ENCODE measurements around the gene DTX1.
A peak's percentile ranks its signal among the peaks of the same experiment; 100 is the strongest.
"Not testable (repeated sequence)": the region's sequence is repeated elsewhere in the genome, so short reads cannot be mapped to it uniquely, and the experiment has no call there.

DTX1 gene

GRCh38 chr12:113114447-113115178 is 58.1 kb downstream of the DTX1 start:
- no peak for DNase-seq (ENCODE audit: low read depth in 2 of 2)

- DNase-seq (ENCODE audit: low read depth in 2 of 2) = no peak
Observed at GRCh38 chr12:113115455-113116126, 59.1 kb downstream of the DTX1 start.

- no peak for DNase-seq (ENCODE audit: low read depth in 2 of 2)
Observed at GRCh38 chr12:113116875-113117274, 60.3 kb downstream of the DTX1 start.

GRCh38 chr12:113117684-113118083 is 61.2 kb downstream of the DTX1 start:
- not testable (repeated sequence) for DNase-seq (ENCODE audit: low read depth in 2 of 2)

GRCh38 chr12:113118142-113118541 is 61.6 kb downstream of the DTX1 start:
- DNase-seq (ENCODE audit: low read depth in 2 of 2) = no peak

- DNase-seq (ENCODE audit: low read depth in 2 of 2) = no peak
Observed at GRCh38 chr12:113119980-113120669, 63.6 kb downstream of the DTX1 start.

GRCh38 chr12:113120670-113121370 is 64.3 kb downstream of the DTX1 start:
- no peak for DNase-seq (ENCODE audit: low read depth in 2 of 2)

GRCh38 chr12:113127791-113128199 is 71.3 kb downstream of the DTX1 start:
- no peak for DNase-seq (ENCODE audit: low read depth in 2 of 2)

- no peak for DNase-seq (ENCODE audit: low read depth in 2 of 2)
Observed at GRCh38 chr12:113128802-113129663, 72.5 kb downstream of the DTX1 start.

- DNase-seq (ENCODE audit: low read depth in 2 of 2) = no peak
Observed at GRCh38 chr12:113129664-113130456, 73.3 kb downstream of the DTX1 start.

GRCh38 chr12:113130457-113131135 is 74.1 kb downstream of the DTX1 start:
- no peak for DNase-seq (ENCODE audit: low read depth in 2 of 2)

GRCh38 chr12:113131556-113131955 is 75.0 kb downstream of the DTX1 start:
- DNase-seq (ENCODE audit: low read depth in 2 of 2) = no peak

- DNase-seq (ENCODE audit: low read depth in 2 of 2) = no peak
Observed at GRCh38 chr12:113133036-113133435, 76.5 kb downstream of the DTX1 start.

GRCh38 chr12:113133666-113134065 is 77.1 kb downstream of the DTX1 start:
- no peak for DNase-seq (ENCODE audit: low read depth in 2 of 2)

- no peak for DNase-seq (ENCODE audit: low read depth in 2 of 2)
Observed at GRCh38 chr12:113134071-113134470, 77.5 kb downstream of the DTX1 start.

- no peak for DNase-seq (ENCODE audit: low read depth in 2 of 2)
Observed at GRCh38 chr12:113134521-113134951, 78.0 kb downstream of the DTX1 start.

- peak; percentile 82 to 89 for DNase-seq (ENCODE audit: low read depth in 2 of 2)
Observed at GRCh38 chr12:113135178-113136127, 78.9 kb downstream of the DTX1 start, which contains the start of gene RASAL1. Gene RASAL1, minus strand, starts transcription at chr12:113135761. Its CDS starts 299 bp downstream, at chr12:113135462.

Data from stimulated activated CD4-positive, alpha-beta T cell treated with anti-CD3 and anti-CD28 coated beads, Interleukin-4, amount 100 ng/mL, for 48 hours (primary cell).